ENCODE data around the gene NTN1.

NTN1 gene

DNA sequence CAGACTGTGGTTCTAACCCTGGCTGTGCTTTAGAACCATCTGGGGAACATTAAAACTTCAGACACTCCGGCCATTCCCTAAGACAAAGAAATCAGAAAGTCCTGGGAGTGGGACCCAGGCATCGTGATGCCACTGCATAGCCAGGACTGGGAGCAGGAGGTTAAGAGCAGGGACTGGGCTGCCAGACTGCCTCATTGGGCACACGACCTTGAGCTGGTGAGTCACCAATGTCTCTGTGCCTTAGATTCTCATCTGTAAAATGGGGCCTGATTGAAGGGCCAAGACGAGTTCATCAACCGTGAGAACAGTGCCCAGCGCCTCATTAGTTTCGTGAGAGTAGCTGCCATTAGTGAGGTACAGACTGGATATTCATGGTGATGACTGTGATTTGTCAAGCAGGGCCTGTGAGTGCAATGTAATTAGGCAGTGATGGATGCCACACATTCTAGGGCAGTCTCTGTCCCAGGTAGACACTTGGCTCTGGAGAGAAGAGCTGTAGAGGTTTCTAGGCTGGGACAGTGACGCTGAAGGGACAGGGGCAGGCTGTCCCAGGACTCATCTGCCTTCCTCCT lies 196.8 kb downstream of the NTN1 start:
- DNase-seq (ENCODE audit: low spot score) = no peak

DNA sequence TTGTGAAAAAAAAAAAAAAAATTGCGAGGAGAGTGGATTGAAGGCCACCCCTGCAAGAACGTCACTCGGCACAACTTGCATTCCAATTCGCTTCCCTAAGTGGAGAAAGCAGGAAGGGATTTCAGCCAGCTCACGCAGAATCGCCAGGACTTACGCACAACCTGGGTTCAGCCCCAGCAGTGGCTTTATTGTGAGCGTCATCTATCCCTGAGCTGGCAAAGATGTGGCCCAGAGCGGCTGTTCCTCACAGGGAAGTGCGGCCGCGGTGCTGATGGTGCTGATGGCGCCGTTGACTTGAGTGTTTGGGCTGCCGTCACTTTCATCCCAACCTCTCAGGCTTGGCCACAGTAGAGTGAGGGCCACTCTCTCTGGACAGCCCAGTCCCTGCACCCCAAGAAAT lies 197.6 kb downstream of the NTN1 start:
- DNase-seq (ENCODE audit: low spot score) = no peak

DNA sequence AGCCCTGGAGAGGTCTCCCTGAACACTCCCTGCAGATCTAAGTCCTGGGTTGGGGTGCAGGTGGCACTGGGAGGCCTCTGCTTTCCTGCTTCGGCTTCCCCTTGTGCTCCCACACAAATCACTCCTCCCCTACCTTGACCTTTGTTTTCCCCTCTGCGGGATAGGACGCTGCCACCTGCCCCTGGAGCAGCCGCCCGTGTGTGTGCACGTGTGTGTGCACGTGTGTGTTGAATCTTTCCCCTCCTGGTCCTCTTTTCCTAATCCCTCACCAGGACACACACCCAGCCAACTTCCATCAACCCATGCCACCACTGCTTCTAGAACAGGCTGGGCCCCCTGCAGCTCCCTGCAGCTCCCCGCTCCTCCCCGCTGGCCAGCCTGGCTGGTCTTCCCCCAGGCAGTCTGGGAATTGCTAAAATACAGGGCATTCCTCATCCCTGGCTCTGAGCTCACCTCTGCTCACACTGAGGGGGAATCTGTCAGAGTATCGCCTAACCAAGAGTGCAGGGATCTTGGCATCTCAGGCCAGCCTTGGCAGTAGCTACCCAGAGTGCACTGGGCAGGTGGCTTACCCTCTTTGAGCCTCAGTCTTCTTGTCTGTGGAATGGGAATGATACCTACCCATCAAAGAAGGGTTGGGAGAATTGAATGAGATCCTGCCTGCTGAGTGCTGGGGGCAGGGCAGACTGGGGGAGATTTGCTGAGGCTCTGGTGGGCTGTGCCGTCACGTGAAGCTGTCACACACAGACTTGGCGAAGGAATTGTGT lies 198.5 kb downstream of the NTN1 start:
- DNase-seq (ENCODE audit: low spot score) = no peak

DNA sequence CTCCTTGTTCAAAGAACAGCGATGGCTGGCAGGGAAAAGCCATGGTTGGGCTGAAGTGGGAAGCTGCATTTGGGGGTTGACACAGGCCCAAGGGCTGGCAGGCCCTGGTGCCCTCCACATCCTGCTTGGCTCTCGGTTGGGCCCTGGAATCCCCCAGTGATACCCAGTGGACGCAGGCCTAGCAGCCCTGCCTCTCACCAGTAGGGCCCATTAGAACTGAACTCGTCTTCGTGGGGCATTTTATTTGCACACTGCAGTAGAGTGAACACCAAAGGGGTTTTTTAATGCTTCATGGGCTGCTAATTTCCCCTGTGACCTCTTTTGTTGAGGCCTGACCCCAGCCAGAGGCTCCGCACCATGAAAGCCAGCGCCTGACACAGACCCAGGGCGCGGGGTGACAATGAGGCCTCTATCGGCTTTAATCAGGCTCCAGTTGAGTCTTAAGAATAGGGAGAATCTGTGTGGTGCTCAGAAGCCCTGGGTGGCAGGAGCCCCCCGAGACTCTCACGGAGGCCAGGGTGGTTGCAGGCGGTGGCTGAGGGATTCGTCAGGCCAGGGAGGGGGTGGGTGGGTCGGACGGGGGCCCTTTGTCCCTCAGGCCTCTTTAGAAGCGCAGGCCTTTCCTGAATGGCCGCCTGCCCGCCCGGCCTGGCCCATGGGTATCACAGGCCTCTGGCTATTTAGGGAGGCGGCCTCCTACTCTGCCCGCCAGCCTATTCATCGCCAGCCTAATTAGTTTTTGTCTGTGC lies 199.3 kb downstream of the NTN1 start:
- DNase-seq (ENCODE audit: low spot score) = no peak

DNA sequence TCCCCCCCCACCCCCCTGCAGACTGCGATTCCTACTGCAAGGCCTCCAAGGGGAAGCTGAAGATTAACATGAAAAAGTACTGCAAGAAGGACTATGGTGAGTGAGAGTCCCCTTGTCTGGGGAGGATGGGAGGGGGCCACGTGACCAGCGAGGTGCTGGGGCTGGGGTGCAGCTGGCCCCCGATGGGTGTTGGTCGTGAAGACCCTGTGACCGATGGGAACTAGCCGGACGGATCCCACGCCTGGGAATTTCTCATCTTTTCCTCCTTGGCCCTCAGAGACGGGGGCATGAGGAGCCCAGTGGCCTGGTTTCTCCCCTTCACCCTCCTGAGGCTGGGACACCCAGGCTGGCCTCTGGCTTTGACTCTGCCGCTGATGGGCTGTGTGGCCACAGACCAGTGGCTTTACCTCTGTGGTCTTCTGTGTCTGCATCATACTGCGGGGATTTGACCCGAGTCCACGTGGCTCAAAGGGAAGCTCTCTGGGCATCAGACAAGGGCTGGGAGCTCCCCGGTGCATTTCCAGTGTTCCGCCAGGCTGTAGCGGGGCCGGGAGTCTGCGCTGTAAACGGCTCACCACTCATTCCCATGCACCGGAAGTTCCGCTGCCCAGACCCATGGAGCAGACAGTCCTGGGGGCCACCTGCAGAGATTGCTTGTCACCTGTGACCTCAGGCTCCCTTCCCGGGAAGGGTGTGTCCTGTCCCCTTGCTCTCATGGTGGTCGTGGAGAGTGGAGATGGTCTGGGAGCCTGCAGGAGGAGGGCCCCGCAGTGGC lies 200.0 kb downstream of the NTN1 start:
- no peak for DNase-seq (ENCODE audit: low spot score)

DNA sequence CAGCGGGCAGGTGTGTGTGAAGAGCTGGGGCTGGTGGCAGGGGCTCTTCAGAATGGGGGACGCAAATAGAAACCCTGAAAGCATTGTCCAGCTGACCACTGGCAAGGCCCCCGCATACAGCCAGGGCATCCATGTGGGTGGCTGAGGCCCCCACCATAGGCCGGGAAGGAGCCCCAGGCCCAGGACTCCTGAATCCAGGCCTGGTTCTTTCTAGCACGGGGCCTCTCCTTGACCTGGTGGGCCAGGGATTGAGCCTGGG lies 200.5 kb downstream of the NTN1 start:
- DNase-seq (ENCODE audit: low spot score) = no peak

DNA sequence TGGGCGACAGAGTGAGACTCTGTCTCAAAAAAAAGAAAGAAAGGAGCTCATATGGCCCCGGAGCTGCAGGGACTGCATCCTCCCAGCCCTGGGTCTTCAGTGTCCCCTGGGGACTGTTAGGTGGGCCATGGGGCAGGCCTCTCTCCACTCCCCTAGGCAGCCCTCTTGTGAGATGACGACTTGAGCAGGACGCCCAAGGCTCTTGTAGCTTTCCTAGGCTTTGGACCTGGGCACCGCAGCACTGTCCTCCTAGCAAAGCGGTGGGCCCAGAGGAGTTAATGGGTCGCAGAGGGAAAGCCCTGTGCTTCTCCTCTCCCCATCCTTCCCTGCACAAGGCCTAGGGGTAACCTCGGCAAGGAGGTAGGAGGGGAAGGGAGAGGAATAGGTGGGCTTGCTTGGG lies 202.2 kb downstream of the NTN1 start:
- no peak for DNase-seq (ENCODE audit: low spot score)

DNA sequence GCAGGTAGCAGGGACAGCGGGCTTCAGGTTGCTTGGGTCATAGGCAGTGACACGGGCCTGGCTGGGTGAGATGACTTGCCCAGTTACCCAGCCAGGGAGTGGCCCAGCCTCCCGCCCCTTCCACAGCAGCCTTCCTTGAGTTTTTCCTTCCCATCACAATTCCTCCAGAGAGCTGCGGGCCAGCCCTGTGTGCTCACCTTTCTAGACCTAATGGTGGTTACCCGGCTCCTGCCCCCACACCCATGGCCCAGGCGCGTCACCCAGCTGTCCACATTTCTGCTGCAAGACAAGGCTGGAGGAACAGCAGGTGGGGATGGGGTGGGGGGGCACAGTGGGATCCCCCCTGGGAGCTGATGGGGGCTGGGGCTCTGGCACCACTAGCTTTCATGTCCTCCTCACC lies 203.2 kb downstream of the NTN1 start:
- no peak for DNase-seq (ENCODE audit: low spot score)

DNA sequence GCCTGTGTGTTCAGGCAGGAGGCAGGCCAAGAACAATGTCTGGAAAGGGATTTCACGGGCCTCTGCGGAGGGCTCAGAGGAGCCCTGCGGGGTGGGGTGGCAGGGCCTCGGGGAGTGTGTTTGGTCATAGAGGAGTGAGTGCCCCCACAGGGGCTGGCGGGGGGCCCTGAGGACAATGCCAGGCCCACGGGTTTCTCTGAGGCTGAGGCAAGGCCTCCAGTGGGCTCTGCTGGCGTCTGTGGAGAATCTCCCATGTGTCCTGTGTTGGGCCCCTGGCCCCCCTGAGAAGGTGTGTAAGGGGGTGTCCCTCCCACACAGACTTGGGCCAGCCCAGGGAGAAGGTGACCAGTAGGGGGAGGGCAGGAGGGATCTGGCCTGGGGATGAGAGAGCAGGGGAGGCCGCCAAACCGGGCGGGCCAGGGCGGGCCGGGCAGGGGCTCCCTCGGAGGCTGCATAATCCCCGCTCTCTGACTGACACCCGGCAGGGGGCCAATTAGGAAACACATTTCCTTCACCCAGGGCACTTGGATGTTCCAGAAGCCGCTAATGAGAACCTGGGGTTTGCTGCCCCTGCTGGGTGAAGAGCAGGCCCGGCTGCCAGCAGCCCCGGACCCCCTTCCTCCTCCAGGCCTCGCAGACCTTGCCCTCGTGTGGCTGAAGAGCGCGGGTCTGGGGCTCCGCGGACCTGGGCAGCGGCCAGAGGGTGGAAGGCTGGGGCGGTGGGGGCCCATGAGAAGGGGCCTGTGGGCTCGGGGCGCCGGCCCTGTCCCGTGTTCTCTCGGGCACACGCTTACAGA lies 204.2 kb downstream of the NTN1 start:
- no peak for DNase-seq (ENCODE audit: low spot score)

DNA sequence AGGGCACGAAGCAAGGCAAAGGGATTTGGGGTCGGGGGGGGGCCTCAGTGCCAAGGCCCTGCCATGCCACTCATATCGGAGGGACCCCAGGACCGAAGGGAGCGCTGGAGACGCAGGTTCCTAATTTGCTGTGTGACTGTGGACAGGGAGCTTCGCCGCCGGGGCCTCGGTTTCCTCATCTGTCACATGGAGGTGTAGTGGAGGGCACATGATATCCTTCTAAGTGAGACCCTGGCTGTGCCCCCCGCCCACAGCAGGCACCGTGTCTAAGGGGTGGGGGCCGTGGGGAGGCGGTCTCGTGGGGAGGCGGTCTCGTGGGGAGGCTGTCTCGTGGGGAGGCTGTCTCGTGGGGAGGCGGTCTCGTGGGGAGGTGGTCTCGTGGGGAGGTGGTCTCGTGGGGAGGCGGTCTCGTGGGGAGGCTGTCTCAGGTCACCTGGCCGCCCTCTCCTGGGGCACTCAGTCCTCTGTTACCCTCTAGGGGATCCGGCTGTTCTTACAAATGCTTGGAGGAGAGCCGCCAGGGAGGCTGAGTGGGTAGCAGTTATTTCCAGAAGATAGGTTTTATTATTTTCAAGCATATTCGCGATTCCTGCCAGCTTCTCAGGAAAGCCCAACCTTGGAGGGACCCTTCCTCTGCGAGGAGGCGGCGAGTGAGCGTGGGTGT lies 205.0 kb downstream of the NTN1 start:
- DNase-seq (ENCODE audit: low spot score) = no peak

DNA sequence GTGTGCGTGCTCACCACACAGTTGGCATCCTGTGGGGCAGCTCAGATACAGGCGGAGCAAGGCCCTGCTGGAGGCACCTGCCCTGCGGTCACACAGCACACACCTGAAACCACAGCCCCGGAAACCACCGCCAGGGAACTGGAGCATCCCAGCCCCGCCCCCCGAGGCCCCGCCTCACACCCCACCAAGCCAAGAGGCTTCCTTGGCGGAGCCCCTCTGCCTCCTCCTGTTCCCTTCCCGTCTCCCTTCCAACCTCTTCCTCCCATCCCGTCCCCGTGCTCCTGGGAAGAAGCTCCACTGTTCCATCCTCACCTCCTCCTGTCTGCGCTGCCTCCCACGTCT lies 205.5 kb downstream of the NTN1 start:
- DNase-seq (ENCODE audit: low spot score) = no peak

DNA sequence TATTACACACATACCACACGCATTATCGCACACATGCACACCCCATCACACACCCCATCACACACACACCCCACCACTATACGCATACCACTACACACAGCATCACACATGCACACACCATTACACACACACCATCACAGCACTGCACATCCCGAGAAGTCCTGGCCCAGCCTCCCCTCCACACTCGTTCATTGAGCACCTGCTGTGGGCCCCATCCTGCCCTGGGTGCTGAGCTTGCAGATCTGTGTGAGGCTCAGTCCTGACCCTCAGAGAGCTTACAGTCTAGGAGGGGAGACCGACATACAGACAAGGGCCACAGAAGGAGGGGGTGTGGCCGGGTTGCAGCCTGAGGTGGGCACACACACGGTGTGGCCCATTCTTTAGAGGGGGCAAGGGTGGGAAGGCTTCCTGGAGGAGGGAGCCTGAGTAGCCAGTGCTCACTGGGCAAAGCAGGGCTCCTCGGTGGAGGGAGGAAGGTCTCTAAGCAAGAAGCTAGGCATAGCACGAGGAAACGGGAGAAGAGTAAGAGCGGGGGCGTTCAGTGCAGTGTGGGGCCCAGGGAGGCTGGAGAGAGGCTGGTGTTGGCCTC lies 206.6 kb downstream of the NTN1 start:
- no peak for DNase-seq (ENCODE audit: low spot score)

DNA sequence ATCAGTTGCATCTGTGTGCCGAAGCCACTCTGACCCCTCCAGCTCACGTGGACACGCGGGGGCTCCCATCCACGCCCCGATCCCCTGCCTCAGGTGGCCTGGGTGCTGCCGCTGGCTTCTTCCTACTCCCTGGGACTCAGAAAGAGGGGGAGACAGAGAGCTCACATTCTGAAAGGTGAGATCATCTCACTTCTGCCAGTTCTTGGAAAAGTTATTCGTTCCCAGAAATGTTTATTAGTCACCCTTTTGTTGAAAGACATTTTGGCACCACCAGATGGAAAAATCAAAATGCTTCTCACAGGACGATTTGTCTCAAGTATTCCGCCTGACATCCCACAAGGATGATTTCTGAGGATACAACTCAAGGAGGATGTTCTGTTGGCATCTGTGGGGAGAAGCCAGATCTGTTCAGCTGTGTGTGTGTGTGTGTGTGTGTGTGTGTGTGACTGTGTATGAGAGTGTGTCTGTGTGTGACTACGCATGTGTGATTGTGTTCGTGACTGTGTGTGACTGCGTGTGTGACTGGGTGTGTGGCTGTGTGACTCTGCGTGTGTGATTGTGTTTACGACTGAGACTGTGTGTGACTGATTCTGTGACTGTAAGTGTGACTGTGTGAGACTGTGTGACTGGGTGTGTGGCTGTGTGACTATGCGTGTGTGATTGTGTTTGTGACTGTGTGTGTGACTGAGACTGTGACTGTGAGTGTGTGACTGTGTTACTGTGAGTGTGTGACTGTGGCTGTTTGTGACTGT lies 207.3 kb downstream of the NTN1 start:
- DNase-seq (ENCODE audit: low spot score) = no peak

DNA sequence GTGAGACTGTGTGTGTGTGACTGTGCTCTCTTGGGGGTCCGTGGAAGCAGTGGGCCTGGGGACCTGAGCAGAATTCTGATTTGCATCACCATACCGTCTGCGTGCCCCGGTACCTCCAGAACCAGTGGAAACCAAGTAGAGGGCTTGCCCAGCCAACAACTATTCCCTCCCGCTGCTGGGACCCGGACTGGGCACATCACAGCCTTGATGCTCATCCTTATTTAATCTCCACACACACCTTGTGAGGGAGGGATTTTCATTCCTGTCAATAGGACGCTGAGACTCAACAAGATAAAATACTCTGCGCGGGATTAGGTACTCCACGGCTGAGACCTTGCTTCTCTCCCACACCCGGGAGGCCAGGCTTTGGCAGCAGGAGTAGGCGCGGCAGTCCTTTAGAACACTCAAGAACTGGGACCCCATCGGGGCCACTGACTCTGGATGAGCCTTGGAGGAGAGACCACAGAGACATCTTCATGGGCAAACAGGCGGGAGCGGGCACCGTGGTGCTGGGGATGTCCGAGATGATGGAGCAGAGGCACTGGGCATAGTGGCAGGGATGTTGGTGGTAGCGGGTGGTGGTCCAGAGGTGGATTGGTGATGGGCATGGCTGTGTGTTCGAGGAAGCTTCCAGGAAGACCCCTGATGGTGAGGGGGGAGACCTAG lies 208.0 kb downstream of the NTN1 start:
- DNase-seq (ENCODE audit: low spot score) = no peak

DNA sequence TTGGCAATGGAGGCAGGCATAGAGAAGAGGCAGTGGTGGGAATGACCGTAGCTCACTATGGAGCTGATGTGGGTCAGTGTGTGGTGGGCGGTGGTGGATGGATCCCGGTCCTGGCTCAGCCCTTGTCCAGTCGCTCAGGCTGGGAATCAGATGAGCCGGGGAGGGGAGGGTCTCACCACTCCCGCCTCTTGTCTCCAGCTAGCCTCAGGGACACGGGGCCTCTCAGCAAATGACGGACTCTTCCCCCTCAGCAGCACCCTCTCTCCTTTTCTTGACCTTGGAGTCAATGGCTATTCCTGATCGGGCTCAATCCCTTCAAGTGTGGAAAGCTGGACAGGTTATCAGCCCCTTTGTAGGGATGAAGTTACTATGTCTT lies 208.5 kb downstream of the NTN1 start:
- DNase-seq (ENCODE audit: low spot score) = no peak

DNA sequence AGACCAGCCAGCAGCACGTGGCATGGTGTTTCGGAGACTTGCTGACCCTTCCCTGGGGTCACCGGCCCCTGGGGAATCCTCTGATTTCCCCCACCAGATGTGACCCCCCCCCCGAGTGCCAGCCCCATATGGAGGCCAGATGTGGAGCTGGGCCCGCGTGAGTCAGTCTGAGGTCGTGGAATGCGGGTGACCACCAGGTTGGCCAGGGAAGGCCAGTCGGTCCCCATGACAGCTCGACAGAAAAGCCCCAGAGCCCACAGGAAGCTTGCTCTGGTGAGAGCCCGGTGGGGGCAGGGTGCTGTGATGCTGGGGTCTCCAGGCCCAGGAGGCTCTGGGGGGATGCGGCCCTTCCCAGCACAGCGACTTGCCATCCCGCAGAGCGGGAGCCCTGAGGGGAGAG lies 209.0 kb downstream of the NTN1 start:
- no peak for DNase-seq (ENCODE audit: low spot score)

DNA sequence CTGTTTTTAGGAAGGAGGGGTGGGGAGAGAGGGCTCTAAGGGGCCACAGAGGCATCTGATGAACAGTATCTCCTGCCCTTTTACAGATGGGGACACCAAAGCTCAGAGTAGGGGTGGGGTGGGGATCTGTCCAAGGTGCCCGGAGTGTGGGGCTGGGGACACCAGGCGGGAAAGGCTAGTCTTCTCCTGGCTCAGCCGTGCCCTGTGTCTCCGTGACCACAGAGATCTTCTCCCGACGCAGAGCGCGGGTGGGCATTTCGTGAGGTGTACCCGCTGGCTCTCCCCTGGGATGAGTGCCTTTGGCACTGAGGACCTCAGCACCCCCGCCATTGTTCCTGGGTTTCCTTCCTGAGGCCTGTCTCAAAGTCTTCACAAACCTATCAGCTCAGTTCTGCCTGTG lies 209.6 kb downstream of the NTN1 start:
- no peak for DNase-seq (ENCODE audit: low spot score)

DNA sequence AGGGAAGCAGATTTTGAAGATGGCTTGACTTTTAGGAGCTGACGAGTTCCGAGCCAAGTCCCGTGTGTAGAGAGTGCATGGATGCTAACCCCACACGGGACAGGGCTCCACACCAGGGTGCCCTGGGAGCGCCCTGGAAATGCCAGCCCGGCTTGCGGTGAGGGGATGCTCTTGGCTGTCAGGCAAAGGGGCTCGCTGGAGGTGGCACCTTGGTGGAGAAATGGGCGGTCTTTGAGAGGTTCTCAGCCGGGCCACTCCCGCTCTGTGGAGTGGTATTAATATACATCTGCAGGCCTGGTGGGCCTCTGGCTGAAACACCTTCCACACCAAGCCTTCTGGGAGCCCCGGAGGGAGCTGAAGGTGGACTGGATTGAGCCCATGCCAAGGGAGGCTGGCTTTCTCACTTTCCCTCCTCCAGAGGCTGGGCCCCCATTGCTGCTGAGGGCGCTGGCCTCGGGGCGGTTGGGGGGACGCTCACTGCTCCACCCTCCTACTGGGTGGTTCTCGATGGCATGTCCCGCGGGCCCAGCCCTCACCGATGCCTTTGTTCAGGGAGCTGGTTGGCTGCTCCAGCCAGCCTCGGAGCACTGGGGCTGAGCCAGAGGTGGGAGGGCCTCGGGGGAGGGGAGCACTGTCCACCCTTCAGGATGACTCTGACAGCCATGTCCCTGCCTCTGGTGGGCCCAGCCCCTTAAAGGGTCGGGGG lies 210.3 kb downstream of the NTN1 start:
- no peak for DNase-seq (ENCODE audit: low spot score)

DNA sequence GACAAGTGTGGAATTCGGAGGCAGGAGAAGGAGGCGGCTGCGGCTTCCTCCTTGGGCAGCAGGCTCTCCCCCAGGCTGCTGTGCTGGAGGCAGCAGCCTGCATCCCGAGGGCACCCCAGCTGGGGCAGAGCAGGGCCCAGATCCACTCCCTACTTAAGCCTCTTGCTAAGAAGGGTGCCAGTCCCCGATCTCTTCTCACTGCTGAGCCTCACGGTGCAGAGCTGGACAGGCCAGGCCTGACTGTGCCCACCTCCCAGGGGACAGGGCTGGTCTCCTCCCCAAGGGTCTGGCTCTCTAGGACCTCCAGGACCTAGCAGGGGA lies 210.8 kb downstream of the NTN1 start:
- no peak for DNase-seq (ENCODE audit: low spot score)
